Activated CD8-positive, alpha-beta memory T cell treated with anti-CD3 and anti-CD28 coated beads for 4 hours (primary cell): ENCODE data around the gene USP53.
"Not testable (repeated sequence)": the region's sequence is repeated elsewhere in the genome, so short reads cannot be mapped to it uniquely, and the experiment has no call there.

ENCODE experiments used
- DNase-seq, 2 donors: peaks; one replicate each; pipeline ENCODE4 v3.0.0-alpha.2; 2020; ENCODE audit warnings: low read depth in 2 of 2

USP53 gene

GRCh38 chr4:119315036-119315435 lies 102.5 kb downstream of the USP53 start:
- no peak for DNase-seq

- DNase-seq = no peak
These were observed 105.5 kb downstream of the USP53 start for GRCh38 chr4:119317990-119318389.

- no peak for DNase-seq
These were observed 109.6 kb downstream of the USP53 start, which contains the start of gene FABP2 for GRCh38 chr4:119321921-119322687. FABP2 (minus strand) TSS chr4:119322138; CDS start chr4:119322102, 36 bp downstream.

GRCh38 chr4:119328695-119329094 lies 116.2 kb downstream of the USP53 start:
- no peak for DNase-seq

- no peak for DNase-seq
These were observed 117.5 kb downstream of the USP53 start for GRCh38 chr4:119329835-119330620.

GRCh38 chr4:119336332-119336979 lies 123.9 kb downstream of the USP53 start:
- not testable (repeated sequence) for DNase-seq

GRCh38 chr4:119337010-119337409 lies 124.5 kb downstream of the USP53 start:
- DNase-seq = no peak

GRCh38 chr4:119339895-119340294 lies 127.4 kb downstream of the USP53 start:
- not testable (repeated sequence) for DNase-seq

- DNase-seq = not testable (repeated sequence)
These were observed 130.8 kb downstream of the USP53 start for GRCh38 chr4:119343293-119343692.
